AG09309 (cell line): ENCODE data around the gene CD200R1L.

Source experiments
- DNase-seq: peaks from one replicate; pipeline ENCODE4 v3.0.0-alpha.2; 2010; ENCODE audit warnings: low read depth
- H3K4me3 ChIP-seq: 2 replicates; pipeline ENCODE4 v1.5.1; 2011; ENCODE audit warnings: mild to moderate bottlenecking, low read depth, low read length, moderate library complexity; ENCODE audit not compliant: control insufficient read depth
- CTCF ChIP-seq: IDR thresholded peaks from 2 replicates; pipeline ENCODE4 v1.5.1; 2011; ENCODE audit warnings: mild to moderate bottlenecking, low read depth, low read length, inconsistent platforms; ENCODE audit not compliant: insufficient read depth, control insufficient read depth; ENCODE audit errors: missing control alignments

Gene CD200R1L

DNA sequence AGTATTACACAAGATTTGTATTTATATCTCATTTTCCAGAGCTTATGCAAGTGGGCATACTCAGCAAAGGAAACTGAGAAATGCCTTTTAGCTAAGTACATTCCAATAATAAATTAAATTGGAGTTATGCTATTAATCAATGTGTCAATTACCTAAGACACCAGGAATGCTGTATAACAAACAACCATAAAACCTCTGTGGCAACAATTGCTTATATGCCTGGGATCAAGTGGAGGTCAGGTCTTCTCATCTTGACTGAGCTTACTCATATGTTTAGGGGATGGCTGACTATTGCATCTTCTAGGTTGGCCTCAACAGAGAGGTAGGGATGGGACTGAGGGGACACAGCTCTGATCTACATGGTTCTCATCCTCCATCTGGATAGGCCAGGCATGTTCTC, 30.7 kb downstream of the CD200R1L start:
- peak; percentile 16 for DNase-seq
- TF ChIP-seq CTCF, result no peak
- no peak overlapping the region for H3K4me3 ChIP-seq

GRCh38 chr3:112814266-112814665, 32.4 kb downstream of the CD200R1L start:
- TF ChIP-seq CTCF, result peak; percentile 59
- no peak overlapping the region for H3K4me3 ChIP-seq
- peak; percentile 76 for DNase-seq

DNA sequence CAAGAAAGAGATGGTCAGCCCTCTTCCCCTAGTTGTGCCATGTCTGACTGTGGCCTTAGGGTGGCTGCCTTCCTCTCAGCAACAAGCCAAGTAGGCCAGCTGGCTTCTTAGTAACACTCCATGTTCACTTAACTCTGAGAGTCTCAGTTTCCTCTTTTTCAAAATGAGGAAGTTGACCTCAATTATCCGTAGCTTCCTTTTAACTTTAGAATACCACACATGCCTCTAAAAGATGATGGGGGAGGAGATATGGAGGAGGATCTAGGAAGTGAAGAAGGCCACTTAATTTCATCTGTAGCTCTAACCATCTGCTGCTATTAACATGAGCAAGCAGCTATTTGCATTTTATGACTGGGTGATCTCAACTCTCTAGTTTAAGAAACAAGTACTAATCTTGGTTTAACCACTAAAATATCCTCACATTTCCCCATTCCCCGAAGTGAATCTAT, 32.9 kb downstream of the CD200R1L start:
- no peak for TF ChIP-seq CTCF
- no peak overlapping the region for H3K4me3 ChIP-seq
- peak; percentile 58 for DNase-seq

- no peak overlapping the region for H3K4me3 ChIP-seq
- TF ChIP-seq CTCF, result no peak
- no peak for DNase-seq
Observed at GRCh38 chr3:112813016-112813415, 33.6 kb downstream of the CD200R1L start.

DNA sequence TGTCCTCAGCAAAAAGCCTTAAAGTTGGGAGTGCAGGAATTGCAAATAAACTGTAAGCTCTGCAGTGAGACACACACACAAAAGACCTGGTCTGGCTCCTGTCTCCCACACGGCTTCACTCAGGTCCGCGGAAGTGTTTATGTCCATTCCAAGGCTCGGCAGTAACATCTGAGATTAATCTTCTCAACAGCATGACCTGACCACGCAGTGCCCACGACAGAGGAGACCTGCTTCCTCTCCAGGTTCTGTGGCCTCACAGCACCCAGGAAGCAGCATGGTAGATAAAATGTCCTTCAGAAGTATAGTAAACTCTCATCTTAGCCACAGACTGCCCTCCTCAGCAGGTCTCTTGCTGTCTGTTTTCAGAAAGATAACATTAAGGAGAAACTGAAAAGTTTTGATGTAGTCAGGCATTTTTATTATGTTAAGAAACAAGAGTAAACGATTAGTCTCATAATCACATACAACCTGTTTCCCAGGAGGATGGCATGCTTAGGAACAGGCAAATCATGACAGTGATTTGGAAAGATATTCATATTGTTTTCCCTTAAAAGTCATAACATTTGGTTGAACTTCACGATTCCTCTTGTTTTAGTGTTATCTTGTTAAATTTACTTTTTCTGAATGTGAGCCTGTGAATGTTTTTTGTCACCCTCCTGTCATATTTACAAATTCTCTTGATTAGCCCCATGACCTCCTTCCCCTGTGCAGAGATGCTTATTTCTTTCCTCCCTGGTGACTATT, 34.6 kb downstream of the CD200R1L start:
- no peak overlapping the region for H3K4me3 ChIP-seq
- no peak for TF ChIP-seq CTCF
- DNase-seq, result no peak

DNA sequence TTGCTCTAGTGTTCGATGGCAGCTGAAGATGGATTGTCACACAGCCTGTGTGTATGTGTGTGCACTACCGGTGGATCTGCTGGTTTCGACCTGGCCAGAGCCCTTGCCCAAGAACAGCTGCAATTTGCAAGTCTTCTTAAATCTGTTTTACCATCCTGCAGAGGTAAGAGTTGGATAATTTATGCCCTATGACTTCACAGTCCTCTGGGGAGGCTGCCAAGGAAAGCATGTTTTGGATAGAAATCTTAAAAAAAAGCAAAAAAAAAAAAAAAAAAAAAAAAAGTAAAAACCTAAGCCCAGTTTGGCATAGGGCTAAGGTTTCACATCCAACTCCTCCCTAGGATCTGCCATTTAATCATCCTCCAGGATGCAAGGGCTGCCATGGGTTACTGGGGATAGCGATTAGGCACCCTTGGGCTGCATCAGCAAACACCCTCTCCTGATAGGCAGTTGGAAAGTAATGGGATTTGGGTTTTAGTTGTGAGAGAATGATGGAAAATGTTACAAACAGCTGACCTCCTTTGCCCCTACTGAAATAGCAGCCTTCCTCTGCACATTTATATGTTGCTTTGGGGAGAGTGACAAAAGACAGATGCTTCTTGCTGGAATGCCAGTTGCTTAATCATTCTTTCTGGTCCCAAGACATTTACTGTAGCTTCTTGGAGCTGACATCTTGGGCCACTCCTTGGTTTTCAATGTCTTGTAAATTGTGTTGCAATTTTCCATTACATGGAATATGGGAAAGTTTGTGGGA, 35.4 kb downstream of the CD200R1L start:
- no peak for TF ChIP-seq CTCF
- no peak overlapping the region for H3K4me3 ChIP-seq
- DNase-seq, result peak; percentile 94
